ENCODE results near the gene PPBP. TPM values are rescaled to one million over a fixed set of nuclear protein-coding genes. Genes with fewer than 3 reads are reported as not detected.

Gene PPBP
- total RNA-seq, 1 experiment from 2014 or later: not detected

- H3K4me1 ChIP-seq (ENCODE audit: control insufficient read depth in 1 of 2, insufficient read depth in 2 of 2, low read length in 2 of 2): no peaks in the 10 kb centered on the region
- ATAC-seq (no peak), DNase-seq (ENCODE audit: low read depth, low spot score) (no peak)
- H3K9me3 ChIP-seq (ENCODE audit: control insufficient read depth in 1 of 2, insufficient read depth in 1 of 2, low read depth in 1 of 2, low read length in 2 of 2): no peaks in the 10 kb centered on the region
- H3K27ac ChIP-seq (ENCODE audit: low read depth, low read length): no peak overlapping the region
- no peak overlapping the region for H2AFZ ChIP-seq (ENCODE audit: low read depth, low read length, poor library complexity, severe bottlenecking)
- H3K9me2 ChIP-seq (ENCODE audit: insufficient read depth): no peaks in the 10 kb centered on the region
- H3K27me3 ChIP-seq (ENCODE audit: insufficient read depth, low read length): no peaks in the 10 kb centered on the region
- RAD21 ChIA-PET (ENCODE audit: low non-redundant PET in 1 of 2, low total read pairs in 2 of 2, uncharacterized antibody in 2 of 2, unreplicated experiment in 2 of 2): no interaction called here
- H3K79me2 ChIP-seq (ENCODE audit: insufficient read depth, low read length): no peaks in the 10 kb centered on the region
- TF ChIP-seq, protein P1, sequence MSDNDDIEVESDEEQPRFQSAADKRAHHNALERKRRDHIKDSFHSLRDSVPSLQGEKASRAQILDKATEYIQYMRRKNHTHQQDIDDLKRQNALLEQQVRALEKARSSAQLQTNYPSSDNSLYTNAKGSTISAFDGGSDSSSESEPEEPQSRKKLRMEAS (IDR thresholded peaks at IDR 0.05): no peak
- TF ChIP-seq ZNF274 (IDR thresholded peaks at IDR 0.05; ENCODE audit: low read depth, low read length) (no peak), YY1 (IDR thresholded peaks at IDR 0.05; ENCODE audit: extremely low read depth, insufficient replicate concordance, low read depth, low read length) (no peak), CEBPB (IDR thresholded peaks at IDR 0.05; ENCODE audit: low read depth) (no peak), POLR2AphosphoS5 (IDR thresholded peaks at IDR 0.05; ENCODE audit: low read depth, low read length) (no peak), CBX3 (IDR thresholded peaks at IDR 0.05; ENCODE audit: low read depth) (no peak), SRF (IDR thresholded peaks at IDR 0.05; ENCODE audit: low read depth) (no peak), TCF7L2 (IDR thresholded peaks at IDR 0.05; ENCODE audit: borderline replicate concordance, extremely low read depth, insufficient read depth, insufficient read length) (no peak), ZFX (IDR thresholded peaks at IDR 0.05) (no peak), FOSL1 (IDR thresholded peaks at IDR 0.05; ENCODE audit: low read depth) (no peak), EZH2phosphoT487 (IDR thresholded peaks at IDR 0.05; ENCODE audit: borderline replicate concordance) (no peak), SIN3A (IDR thresholded peaks at IDR 0.05; ENCODE audit: low read depth) (no peak), JUND (IDR thresholded peaks at IDR 0.05) (no peak), SP1 (IDR thresholded peaks at IDR 0.05; ENCODE audit: low read depth) (no peak), POLR2A (IDR thresholded peaks at IDR 0.05; ENCODE audit: borderline replicate concordance, extremely low read depth, insufficient read depth, insufficient read length) (no peak), EGR1 (IDR thresholded peaks at IDR 0.05; ENCODE audit: low read depth) (no peak), ATF3 (IDR thresholded peaks at IDR 0.05) (no peak), RAD21 (IDR thresholded peaks at IDR 0.05; ENCODE audit: low read depth) (no peak)
- TF ChIP-seq, protein P2, sequence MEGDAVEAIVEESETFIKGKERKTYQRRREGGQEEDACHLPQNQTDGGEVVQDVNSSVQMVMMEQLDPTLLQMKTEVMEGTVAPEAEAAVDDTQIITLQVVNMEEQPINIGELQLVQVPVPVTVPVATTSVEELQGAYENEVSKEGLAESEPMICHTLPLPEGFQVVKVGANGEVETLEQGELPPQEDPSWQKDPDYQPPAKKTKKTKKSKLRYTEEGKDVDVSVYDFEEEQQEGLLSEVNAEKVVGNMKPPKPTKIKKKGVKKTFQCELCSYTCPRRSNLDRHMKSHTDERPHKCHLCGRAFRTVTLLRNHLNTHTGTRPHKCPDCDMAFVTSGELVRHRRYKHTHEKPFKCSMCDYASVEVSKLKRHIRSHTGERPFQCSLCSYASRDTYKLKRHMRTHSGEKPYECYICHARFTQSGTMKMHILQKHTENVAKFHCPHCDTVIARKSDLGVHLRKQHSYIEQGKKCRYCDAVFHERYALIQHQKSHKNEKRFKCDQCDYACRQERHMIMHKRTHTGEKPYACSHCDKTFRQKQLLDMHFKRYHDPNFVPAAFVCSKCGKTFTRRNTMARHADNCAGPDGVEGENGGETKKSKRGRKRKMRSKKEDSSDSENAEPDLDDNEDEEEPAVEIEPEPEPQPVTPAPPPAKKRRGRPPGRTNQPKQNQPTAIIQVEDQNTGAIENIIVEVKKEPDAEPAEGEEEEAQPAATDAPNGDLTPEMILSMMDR (IDR thresholded peaks at IDR 0.05 in 2 of 3, conservative IDR thresholded peaks at IDR 0.05 in 1 of 3; ENCODE audit: borderline replicate concordance in 1 of 3, insufficient read depth in 1 of 3, low read depth in 2 of 3, low read length in 2 of 3): no peak
- TF ChIP-seq, protein P3, sequence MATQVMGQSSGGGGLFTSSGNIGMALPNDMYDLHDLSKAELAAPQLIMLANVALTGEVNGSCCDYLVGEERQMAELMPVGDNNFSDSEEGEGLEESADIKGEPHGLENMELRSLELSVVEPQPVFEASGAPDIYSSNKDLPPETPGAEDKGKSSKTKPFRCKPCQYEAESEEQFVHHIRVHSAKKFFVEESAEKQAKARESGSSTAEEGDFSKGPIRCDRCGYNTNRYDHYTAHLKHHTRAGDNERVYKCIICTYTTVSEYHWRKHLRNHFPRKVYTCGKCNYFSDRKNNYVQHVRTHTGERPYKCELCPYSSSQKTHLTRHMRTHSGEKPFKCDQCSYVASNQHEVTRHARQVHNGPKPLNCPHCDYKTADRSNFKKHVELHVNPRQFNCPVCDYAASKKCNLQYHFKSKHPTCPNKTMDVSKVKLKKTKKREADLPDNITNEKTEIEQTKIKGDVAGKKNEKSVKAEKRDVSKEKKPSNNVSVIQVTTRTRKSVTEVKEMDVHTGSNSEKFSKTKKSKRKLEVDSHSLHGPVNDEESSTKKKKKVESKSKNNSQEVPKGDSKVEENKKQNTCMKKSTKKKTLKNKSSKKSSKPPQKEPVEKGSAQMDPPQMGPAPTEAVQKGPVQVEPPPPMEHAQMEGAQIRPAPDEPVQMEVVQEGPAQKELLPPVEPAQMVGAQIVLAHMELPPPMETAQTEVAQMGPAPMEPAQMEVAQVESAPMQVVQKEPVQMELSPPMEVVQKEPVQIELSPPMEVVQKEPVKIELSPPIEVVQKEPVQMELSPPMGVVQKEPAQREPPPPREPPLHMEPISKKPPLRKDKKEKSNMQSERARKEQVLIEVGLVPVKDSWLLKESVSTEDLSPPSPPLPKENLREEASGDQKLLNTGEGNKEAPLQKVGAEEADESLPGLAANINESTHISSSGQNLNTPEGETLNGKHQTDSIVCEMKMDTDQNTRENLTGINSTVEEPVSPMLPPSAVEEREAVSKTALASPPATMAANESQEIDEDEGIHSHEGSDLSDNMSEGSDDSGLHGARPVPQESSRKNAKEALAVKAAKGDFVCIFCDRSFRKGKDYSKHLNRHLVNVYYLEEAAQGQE (IDR thresholded peaks at IDR 0.05; ENCODE audit: low read depth): no peak
- H3K4me2 ChIP-seq (ENCODE audit: low read length): no peak overlapping the region
- BruUV-seq (replicated peaks): no TSS peak
- CTCF ChIA-PET: no interaction called here
- H3K36me3 ChIP-seq (ENCODE audit: control insufficient read depth in 1 of 2, insufficient read depth in 2 of 2, low read length in 2 of 2): no peaks in the 10 kb centered on the region
- no peaks in the 10 kb centered on the region for H4K20me1 ChIP-seq (ENCODE audit: insufficient read depth)
- POLR2A ChIA-PET: no interaction called here
- intact Hi-C loops (cut with micrococcal nuclease): no loop called here
- no peak overlapping the region for H3K9ac ChIP-seq (ENCODE audit: low read length)
- no peak overlapping the region for H3K4me3 ChIP-seq (replicated peaks in 1 of 2; ENCODE audit: low read depth in 1 of 2, low read length in 2 of 2)
These were observed 4.1 kb upstream of the PPBP start for GRCh38 chr4:73992050-73992449.
